Measurements from ENCODE around the gene PRRT1B. TPM values are rescaled to one million over a fixed set of nuclear protein-coding genes. Genes with fewer than 3 reads are reported as not detected.

Gene PRRT1B
- total and polyA plus RNA-seq, 2 experiments from 2014 or later, result 0.24 TPM; not detected in 1

DNA sequence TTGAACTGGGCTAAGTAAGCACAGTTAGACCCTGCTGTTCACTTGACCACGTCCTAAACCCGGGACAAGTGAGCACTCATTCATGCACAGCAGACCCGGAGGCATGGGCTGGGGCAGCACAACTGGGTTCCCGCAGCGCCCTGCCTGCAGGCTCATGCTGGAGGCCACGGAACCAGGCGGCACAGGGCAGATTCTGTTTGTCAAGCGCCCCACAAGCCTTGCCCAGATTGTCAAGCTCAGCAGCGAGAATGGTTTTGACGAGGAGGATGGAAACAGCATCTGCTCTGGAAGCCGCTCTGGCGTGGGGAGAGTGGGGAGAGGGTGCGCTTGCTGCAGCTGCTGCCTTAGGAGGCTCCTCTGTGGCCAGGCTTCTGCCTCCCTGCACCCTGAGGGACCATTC, 32.7 kb downstream of the PRRT1B start:
- DNase-seq (ENCODE audit: low spot score), result no peak
- H3K4me1 ChIP-seq (ENCODE audit: insufficient read depth), result no peaks in the 10 kb centered on the region
- Mint-ChIP-seq H3K4me3 (no peak overlapping the region; the same call in 2 of the 3 replicates), H3K36me3 (ENCODE audit: low read depth) (peaks cover 18% of the 10 kb centered on the region), H3K27ac (no peak overlapping the region), H3K4me1 (peaks cover 2% of the 10 kb centered on the region; the same call in 1 of the 3 replicates), H3K9me3 (no peaks in the 10 kb centered on the region), H3K27me3 (ENCODE audit: insufficient read depth, low read depth, poor library complexity) (peaks cover 17% of the 10 kb centered on the region)
- no peak for ATAC-seq
- no peaks in the 10 kb centered on the region for H3K79me2 ChIP-seq (replicated peaks; ENCODE audit: insufficient read depth)
- no peaks in the 10 kb centered on the region for H3F3A ChIP-seq (replicated peaks; ENCODE audit: low read depth)
- H3K4me2 ChIP-seq, result no peak overlapping the region
- H3K27me3 ChIP-seq (ENCODE audit: insufficient read depth), result no peaks in the 10 kb centered on the region
- no peak overlapping the region for H2AFZ ChIP-seq
- no peaks in the 10 kb centered on the region for H3K9me2 ChIP-seq (ENCODE audit: insufficient read depth)
- no peak for TF ChIP-seq CREB1 (CRISPR knock-in tag; IDR thresholded peaks at IDR 0.05; ENCODE audit: low read depth)
- TF ChIP-seq, protein P1, sequence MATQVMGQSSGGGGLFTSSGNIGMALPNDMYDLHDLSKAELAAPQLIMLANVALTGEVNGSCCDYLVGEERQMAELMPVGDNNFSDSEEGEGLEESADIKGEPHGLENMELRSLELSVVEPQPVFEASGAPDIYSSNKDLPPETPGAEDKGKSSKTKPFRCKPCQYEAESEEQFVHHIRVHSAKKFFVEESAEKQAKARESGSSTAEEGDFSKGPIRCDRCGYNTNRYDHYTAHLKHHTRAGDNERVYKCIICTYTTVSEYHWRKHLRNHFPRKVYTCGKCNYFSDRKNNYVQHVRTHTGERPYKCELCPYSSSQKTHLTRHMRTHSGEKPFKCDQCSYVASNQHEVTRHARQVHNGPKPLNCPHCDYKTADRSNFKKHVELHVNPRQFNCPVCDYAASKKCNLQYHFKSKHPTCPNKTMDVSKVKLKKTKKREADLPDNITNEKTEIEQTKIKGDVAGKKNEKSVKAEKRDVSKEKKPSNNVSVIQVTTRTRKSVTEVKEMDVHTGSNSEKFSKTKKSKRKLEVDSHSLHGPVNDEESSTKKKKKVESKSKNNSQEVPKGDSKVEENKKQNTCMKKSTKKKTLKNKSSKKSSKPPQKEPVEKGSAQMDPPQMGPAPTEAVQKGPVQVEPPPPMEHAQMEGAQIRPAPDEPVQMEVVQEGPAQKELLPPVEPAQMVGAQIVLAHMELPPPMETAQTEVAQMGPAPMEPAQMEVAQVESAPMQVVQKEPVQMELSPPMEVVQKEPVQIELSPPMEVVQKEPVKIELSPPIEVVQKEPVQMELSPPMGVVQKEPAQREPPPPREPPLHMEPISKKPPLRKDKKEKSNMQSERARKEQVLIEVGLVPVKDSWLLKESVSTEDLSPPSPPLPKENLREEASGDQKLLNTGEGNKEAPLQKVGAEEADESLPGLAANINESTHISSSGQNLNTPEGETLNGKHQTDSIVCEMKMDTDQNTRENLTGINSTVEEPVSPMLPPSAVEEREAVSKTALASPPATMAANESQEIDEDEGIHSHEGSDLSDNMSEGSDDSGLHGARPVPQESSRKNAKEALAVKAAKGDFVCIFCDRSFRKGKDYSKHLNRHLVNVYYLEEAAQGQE (IDR thresholded peaks at IDR 0.05; ENCODE audit: unreplicated experiment), result no peak
- TF ChIP-seq EZH2phosphoT487 (IDR thresholded peaks at IDR 0.05; ENCODE audit: unreplicated experiment), result no peak
- TF ChIP-seq, protein P2, sequence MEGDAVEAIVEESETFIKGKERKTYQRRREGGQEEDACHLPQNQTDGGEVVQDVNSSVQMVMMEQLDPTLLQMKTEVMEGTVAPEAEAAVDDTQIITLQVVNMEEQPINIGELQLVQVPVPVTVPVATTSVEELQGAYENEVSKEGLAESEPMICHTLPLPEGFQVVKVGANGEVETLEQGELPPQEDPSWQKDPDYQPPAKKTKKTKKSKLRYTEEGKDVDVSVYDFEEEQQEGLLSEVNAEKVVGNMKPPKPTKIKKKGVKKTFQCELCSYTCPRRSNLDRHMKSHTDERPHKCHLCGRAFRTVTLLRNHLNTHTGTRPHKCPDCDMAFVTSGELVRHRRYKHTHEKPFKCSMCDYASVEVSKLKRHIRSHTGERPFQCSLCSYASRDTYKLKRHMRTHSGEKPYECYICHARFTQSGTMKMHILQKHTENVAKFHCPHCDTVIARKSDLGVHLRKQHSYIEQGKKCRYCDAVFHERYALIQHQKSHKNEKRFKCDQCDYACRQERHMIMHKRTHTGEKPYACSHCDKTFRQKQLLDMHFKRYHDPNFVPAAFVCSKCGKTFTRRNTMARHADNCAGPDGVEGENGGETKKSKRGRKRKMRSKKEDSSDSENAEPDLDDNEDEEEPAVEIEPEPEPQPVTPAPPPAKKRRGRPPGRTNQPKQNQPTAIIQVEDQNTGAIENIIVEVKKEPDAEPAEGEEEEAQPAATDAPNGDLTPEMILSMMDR (conservative IDR thresholded peaks at IDR 0.05; ENCODE audit: low read depth in 2 of 2), result no peak
- TF ChIP-seq, protein P3, sequence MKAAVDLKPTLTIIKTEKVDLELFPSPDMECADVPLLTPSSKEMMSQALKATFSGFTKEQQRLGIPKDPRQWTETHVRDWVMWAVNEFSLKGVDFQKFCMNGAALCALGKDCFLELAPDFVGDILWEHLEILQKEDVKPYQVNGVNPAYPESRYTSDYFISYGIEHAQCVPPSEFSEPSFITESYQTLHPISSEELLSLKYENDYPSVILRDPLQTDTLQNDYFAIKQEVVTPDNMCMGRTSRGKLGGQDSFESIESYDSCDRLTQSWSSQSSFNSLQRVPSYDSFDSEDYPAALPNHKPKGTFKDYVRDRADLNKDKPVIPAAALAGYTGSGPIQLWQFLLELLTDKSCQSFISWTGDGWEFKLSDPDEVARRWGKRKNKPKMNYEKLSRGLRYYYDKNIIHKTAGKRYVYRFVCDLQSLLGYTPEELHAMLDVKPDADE (IDR thresholded peaks at IDR 0.05), result no peak
- TF ChIP-seq, protein P4, sequence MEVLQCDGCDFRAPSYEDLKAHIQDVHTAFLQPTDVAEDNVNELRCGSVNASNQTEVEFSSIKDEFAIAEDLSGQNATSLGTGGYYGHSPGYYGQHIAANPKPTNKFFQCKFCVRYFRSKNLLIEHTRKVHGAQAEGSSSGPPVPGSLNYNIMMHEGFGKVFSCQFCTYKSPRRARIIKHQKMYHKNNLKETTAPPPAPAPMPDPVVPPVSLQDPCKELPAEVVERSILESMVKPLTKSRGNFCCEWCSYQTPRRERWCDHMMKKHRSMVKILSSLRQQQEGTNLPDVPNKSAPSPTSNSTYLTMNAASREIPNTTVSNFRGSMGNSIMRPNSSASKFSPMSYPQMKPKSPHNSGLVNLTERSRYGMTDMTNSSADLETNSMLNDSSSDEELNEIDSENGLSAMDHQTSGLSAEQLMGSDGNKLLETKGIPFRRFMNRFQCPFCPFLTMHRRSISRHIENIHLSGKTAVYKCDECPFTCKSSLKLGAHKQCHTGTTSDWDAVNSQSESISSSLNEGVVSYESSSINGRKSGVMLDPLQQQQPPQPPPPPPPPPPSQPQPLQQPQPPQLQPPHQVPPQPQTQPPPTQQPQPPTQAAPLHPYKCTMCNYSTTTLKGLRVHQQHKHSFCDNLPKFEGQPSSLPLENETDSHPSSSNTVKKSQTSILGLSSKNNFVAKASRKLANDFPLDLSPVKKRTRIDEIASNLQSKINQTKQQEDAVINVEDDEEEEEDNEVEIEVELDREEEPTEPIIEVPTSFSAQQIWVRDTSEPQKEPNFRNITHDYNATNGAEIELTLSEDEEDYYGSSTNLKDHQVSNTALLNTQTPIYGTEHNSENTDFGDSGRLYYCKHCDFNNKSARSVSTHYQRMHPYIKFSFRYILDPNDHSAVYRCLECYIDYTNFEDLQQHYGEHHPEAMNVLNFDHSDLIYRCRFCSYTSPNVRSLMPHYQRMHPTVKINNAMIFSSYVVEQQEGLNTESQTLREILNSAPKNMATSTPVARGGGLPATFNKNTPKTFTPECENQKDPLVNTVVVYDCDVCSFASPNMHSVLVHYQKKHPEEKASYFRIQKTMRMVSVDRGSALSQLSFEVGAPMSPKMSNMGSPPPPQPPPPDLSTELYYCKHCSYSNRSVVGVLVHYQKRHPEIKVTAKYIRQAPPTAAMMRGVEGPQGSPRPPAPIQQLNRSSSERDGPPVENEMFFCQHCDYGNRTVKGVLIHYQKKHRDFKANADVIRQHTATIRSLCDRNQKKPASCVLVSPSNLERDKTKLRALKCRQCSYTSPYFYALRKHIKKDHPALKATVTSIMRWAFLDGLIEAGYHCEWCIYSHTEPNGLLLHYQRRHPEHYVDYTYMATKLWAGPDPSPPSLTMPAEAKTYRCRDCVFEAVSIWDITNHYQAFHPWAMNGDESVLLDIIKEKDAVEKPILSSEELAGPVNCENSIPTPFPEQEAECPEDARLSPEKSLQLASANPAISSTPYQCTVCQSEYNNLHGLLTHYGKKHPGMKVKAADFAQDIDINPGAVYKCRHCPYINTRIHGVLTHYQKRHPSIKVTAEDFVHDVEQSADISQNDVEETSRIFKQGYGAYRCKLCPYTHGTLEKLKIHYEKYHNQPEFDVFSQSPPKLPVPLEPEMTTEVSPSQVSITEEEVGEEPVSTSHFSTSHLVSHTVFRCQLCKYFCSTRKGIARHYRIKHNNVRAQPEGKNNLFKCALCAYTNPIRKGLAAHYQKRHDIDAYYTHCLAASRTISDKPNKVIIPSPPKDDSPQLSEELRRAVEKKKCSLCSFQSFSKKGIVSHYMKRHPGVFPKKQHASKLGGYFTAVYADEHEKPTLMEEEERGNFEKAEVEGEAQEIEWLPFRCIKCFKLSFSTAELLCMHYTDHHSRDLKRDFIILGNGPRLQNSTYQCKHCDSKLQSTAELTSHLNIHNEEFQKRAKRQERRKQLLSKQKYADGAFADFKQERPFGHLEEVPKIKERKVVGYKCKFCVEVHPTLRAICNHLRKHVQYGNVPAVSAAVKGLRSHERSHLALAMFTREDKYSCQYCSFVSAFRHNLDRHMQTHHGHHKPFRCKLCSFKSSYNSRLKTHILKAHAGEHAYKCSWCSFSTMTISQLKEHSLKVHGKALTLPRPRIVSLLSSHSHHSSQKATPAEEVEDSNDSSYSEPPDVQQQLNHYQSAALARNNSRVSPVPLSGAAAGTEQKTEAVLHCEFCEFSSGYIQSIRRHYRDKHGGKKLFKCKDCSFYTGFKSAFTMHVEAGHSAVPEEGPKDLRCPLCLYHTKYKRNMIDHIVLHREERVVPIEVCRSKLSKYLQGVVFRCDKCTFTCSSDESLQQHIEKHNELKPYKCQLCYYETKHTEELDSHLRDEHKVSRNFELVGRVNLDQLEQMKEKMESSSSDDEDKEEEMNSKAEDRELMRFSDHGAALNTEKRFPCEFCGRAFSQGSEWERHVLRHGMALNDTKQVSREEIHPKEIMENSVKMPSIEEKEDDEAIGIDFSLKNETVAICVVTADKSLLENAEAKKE (CRISPR knock-in tag; IDR thresholded peaks at IDR 0.05), result no peak
- TF ChIP-seq NANOG (IDR thresholded peaks at IDR 0.05; ENCODE audit: borderline replicate concordance), result no peak
- TF ChIP-seq ZNF114 (CRISPR knock-in tag; IDR thresholded peaks at IDR 0.05), result no peak
- TF ChIP-seq ZNF331 (CRISPR knock-in tag; IDR thresholded peaks at IDR 0.05; ENCODE audit: low read depth), result no peak
- TF ChIP-seq JUNB (IDR thresholded peaks at IDR 0.05; ENCODE audit: unreplicated experiment), result no peak
- no peak for TF ChIP-seq STAT1 (IDR thresholded peaks at IDR 0.05; ENCODE audit: unreplicated experiment)
- no peak for TF ChIP-seq POLR2AphosphoS5 (IDR thresholded peaks at IDR 0.05; ENCODE audit: low read depth)
- no peak for TF ChIP-seq EZH2 (IDR thresholded peaks at IDR 0.05; ENCODE audit: low read depth, unreplicated experiment)
- no peaks in the 10 kb centered on the region for H3K36me3 ChIP-seq (ENCODE audit: insufficient read depth)
- H3K27ac ChIP-seq (ENCODE audit: low read depth), result no peak overlapping the region
- H3K4me3 ChIP-seq, result no peak overlapping the region
- no peaks in the 10 kb centered on the region for H4K20me1 ChIP-seq (replicated peaks; ENCODE audit: insufficient read depth)

All from GM23338 (cell line).